ENCODE data around the gene B4GALT5.
"Not testable (repeated sequence)": the region's sequence is repeated elsewhere in the genome, so short reads cannot be mapped to it uniquely, and the experiment has no call there.

The B4GALT5 gene

GRCh38 chr20:49674383-49675352 lies 39.0 kb downstream of the B4GALT5 start:
- no peak overlapping the region for H3K4me3 ChIP-seq (replicated peaks; ENCODE audit: low read depth, low read length)
- peak; percentile 35 for DNase-seq (ENCODE audit: extremely low read depth, low read depth)

GRCh38 chr20:49672096-49672664 lies 41.5 kb downstream of the B4GALT5 start:
- no peak for TF ChIP-seq CTCF (IDR thresholded peaks at IDR 0.05; ENCODE audit: low read depth, low read length, missing control alignments)
- H3K4me3 ChIP-seq (replicated peaks; ENCODE audit: low read depth, low read length): no peak overlapping the region
- no peak for DNase-seq (ENCODE audit: extremely low read depth, low read depth)

More at GRCh38 chr20:49674383-49675352, 39.0 kb downstream of the B4GALT5 start:
- no peak for TF ChIP-seq CTCF (IDR thresholded peaks at IDR 0.05; ENCODE audit: low read depth, low read length, missing control alignments)

GRCh38 chr20:49671433-49671832 lies 42.2 kb downstream of the B4GALT5 start:
- no peak for TF ChIP-seq CTCF (IDR thresholded peaks at IDR 0.05; ENCODE audit: low read depth, low read length, missing control alignments)
- DNase-seq (ENCODE audit: extremely low read depth, low read depth): no peak
- H3K4me3 ChIP-seq (replicated peaks; ENCODE audit: low read depth, low read length): no peak overlapping the region

- DNase-seq (ENCODE audit: extremely low read depth, low read depth): no peak
- no peak for TF ChIP-seq CTCF (IDR thresholded peaks at IDR 0.05; ENCODE audit: low read depth, low read length, missing control alignments)
- no peak overlapping the region for H3K4me3 ChIP-seq (replicated peaks; ENCODE audit: low read depth, low read length)
Measured at GRCh38 chr20:49669601-49670189, 44.0 kb downstream of the B4GALT5 start.

GRCh38 chr20:49668878-49669195 lies 44.8 kb downstream of the B4GALT5 start:
- not testable (repeated sequence) for H3K4me3 ChIP-seq (replicated peaks; ENCODE audit: low read depth, low read length); DNase-seq (ENCODE audit: extremely low read depth, low read depth)

- no peak for TF ChIP-seq CTCF (IDR thresholded peaks at IDR 0.05; ENCODE audit: low read depth, low read length, missing control alignments)
- no peak for DNase-seq (ENCODE audit: extremely low read depth, low read depth)
- no peak overlapping the region for H3K4me3 ChIP-seq (replicated peaks; ENCODE audit: low read depth, low read length)
Measured at GRCh38 chr20:49668181-49668877, 45.3 kb downstream of the B4GALT5 start.

- H3K4me3 ChIP-seq (replicated peaks; ENCODE audit: low read depth, low read length): no peak overlapping the region
- no peak for TF ChIP-seq CTCF (IDR thresholded peaks at IDR 0.05; ENCODE audit: low read depth, low read length, missing control alignments)
Measured at GRCh38 chr20:49666911-49667310, 46.8 kb downstream of the B4GALT5 start.

More at GRCh38 chr20:49666911-49667310, 46.8 kb downstream of the B4GALT5 start:
- DNase-seq (ENCODE audit: extremely low read depth, low read depth): no peak
